ENCODE data around the gene SNRNP35. TPM values are rescaled to one million over a fixed set of nuclear protein-coding genes. Genes with fewer than 3 reads are reported as not detected.

SNRNP35 gene
- total RNA-seq, 1 experiment from 2014 or later = 21.5 TPM

Other genes with a start within 250 kb of the SNRNP35 start
- gene MPHOSPH9, start 225.0 kb upstream of the SNRNP35 start, total RNA-seq (2014; rRNA removed; shearing (Covaris generic)) = 54.3 and 86.7 TPM in 2 replicates
- 10.4 and 14.2 TPM in 2 replicates for gene MTRFR, start 224.7 kb upstream of the SNRNP35 start, total RNA-seq (2014; rRNA removed; shearing (Covaris generic))
- gene CDK2AP1, start 186.3 kb upstream of the SNRNP35 start, total RNA-seq (2014; rRNA removed; shearing (Covaris generic)) = 78.0 and 102 TPM in 2 replicates
- gene SBNO1, start 93.3 kb upstream of the SNRNP35 start, total RNA-seq (2014; rRNA removed; shearing (Covaris generic)) = 27.0 and 29.7 TPM in 2 replicates
- gene KMT5A, start 74.0 kb upstream of the SNRNP35 start, total RNA-seq (2014; rRNA removed; shearing (Covaris generic)) = 32.3 and 35.6 TPM in 2 replicates
- 2.3 and 2.7 TPM in 2 replicates for gene RILPL2, start 21.5 kb upstream of the SNRNP35 start, total RNA-seq (2014; rRNA removed; shearing (Covaris generic))
- gene RILPL1, start 75.6 kb downstream of the SNRNP35 start, total RNA-seq (2014; rRNA removed; shearing (Covaris generic)) = 6.2 and 8.1 TPM in 2 replicates
- gene TMED2, start 126.4 kb downstream of the SNRNP35 start, total RNA-seq (2014; rRNA removed; shearing (Covaris generic)) = 308 and 311 TPM in 2 replicates
- gene DDX55, start 144.0 kb downstream of the SNRNP35 start, total RNA-seq (2014; rRNA removed; shearing (Covaris generic)) = 42.5 and 45.4 TPM in 2 replicates
- gene EIF2B1, start 175.5 kb downstream of the SNRNP35 start, total RNA-seq (2014; rRNA removed; shearing (Covaris generic)) = 160 and 315 TPM in 2 replicates
- 59.7 and 83.3 TPM in 2 replicates for gene GTF2H3, start 175.7 kb downstream of the SNRNP35 start, total RNA-seq (2014; rRNA removed; shearing (Covaris generic))
- gene TCTN2, start 213.0 kb downstream of the SNRNP35 start, total RNA-seq (2014; rRNA removed; shearing (Covaris generic)) = 8.2 TPM in 2 replicates

Measured in Daoy (cell line).